Stimulated activated CD8-positive, alpha-beta memory T cell treated with anti-CD3 and anti-CD28 coated beads, Interleukin-15, amount 100 ng/mL, for 4 hours (primary cell): ENCODE measurements around the gene FUBP1.
A peak's percentile ranks its signal among the peaks of the same experiment; 100 is the strongest.
"Not testable (repeated sequence)": the region's sequence is repeated elsewhere in the genome, so short reads cannot be mapped to it uniquely, and the experiment has no call there.

Experiments used
- DNase-seq, 2 donors: peaks; one replicate each; pipeline ENCODE4 v3.0.0-alpha.2; 2020; ENCODE audit warnings: low read depth in 2 of 2

Gene FUBP1

DNA sequence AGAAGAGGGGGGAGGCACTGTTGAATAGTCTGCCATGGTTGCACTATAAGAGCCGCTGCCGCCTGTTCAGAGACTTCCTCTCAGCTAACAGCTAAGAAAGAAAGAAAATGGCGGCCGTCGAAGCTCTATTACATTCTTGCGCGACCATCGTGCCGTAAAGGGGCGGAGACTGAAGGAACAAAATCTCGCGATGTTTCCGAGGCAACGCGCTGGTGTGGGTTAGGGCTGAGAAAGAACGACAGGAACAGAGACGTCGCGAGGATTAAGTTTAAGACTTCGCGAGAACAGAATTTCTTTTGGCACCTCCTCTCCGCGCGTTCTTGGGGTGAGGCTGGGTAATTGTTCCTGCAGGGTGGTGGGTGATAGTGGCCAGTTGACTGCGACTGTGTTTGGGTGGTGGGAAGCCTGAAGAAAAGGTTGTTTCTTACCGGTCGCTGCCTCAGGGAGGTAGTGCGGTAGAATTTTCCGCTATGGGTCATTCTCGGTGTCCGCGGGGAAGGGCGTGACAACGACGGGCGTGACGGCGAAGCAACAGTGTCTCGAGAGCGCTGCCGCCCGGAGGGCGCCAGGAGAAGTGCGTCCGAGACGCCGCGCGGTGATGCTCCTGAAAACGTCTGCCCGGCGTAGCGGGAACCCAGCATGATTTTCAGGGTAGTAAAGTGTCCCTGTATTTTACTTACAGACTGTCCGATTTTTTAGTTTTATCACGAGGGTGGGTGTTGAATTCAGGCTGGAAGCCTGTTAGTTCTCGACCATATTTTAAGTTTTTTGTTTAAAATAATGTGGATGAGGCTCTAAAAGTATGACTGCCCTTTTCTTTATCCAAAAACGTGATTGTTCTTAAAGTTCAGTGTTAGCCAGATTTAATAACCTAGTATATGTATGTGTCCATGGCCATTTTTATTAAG, at the start of gene FUBP1:
FUBP1 (minus strand) TSS at position 104 of the 908 bp plus-strand sequence; CDS start at position 36, 68 bp downstream.
- peak; percentile 84 to 95 for DNase-seq

GRCh38 chr1:78021134-78021533, 42.3 kb upstream of the FUBP1 start:
- not testable (repeated sequence) for DNase-seq

DNA sequence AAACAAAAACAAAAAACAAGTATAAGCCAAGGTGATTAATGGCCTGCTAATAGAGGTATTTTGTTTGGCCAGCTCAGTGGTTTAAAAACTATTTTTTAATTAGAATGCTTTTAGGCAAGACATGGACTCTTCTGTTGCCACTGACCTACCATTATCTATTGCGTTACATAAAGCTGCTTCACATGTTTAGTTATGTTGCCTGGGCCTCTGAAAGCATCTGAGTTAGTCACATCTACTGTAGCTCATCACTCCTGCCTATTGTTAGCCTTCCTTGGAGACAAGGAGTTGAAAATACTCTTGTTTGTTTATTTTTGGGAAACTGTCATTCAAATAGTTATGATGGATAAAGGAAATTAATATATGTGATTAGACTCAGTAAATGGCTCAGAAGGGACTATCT, 40.2 kb upstream of the FUBP1 start:
- DNase-seq = no peak

GRCh38 chr1:78015148-78015547, 36.3 kb upstream of the FUBP1 start:
- no peak for DNase-seq

DNA sequence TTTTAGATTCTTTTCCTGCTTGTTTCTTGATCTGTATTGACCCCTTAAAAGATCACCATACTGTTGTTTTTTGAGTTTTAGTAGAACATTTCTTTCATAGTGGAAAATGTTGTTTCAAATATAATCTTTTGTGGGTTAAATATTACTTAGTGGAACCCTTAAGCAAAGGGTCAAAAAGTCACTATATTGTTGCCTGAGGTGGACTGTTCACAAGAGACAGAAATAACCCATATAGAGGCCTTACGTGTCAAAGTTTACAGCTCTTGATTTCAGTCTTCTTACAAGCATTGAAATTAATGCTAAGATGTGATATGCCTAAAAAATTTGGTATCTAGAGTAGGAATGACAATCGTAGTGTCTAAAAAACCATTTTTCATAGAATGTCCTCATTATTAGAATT, 32.2 kb upstream of the FUBP1 start:
- no peak for DNase-seq

- DNase-seq = no peak
These were observed 31.0 kb upstream of the FUBP1 start for GRCh38 chr1:78009836-78010235.

GRCh38 chr1:78009276-78009675, 30.4 kb upstream of the FUBP1 start:
- DNase-seq = no peak

DNA sequence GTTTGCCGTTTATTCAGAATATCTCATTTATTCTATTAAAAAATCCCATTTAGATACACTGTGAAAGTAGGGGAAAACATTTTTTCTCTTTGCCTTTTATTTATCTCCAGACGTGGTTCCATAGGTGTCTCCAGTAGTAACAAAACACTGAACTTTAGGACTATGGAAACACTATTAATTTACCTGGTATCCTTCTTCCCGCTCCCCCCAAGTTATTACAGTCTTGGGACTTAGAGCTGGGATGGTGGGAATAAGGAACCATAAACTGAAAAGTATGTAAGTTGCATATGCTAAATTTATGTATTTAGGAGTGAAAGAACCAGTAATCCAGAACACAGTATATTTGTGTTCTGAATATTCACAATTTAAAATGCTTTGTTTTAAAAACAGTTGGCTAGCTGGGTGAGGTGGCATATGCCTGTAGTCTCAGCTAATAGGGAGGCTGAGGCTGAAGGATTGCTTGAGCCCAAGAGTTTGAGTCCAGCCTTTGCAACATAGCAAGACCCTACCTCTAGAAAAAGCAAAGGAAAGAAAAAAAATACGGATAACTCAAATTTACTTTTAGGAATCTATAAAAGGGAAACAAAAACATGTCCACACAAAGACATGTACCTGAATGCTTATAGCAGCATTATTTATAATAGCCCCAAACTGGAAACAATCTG, 28.9 kb upstream of the FUBP1 start:
- no peak for DNase-seq

DNA sequence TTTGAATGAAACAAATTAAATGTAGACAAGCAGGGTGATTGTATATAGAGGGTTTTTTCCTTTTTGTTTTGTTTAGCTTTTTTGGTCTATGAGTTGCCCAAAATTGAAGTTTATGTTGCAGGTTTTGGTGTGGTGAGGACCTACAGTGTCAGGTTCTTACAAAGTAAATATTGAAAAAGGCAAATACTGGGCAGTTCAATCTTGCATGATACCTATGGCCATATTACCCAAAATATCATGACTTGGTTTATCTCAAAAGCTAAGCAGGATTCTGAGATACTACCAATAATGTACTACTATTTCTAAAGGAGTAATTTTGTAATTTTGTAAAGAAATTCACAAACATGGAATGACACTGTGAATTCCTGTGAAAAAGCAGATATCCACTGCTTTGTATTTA, 27.6 kb upstream of the FUBP1 start:
- DNase-seq = no peak

DNA sequence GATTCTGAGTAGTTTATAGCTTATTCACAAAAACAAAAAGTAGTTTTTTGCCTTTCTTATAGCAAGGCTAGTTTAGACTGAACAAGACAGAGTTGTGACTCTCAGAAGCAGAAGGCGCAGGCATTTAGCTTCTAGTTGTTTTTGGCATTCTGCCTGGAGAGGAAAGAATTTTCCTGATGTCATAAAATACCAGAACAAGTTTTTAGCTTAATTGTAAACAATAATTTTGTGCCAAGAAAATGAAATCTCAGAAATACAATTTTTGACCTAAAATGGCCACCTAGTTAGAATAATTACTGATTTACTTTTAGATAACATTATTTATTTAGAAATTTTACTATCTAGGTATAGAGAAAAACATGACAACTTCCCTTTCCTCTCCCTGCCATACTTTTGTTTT, 26.9 kb upstream of the FUBP1 start:
- DNase-seq = no peak

DNA sequence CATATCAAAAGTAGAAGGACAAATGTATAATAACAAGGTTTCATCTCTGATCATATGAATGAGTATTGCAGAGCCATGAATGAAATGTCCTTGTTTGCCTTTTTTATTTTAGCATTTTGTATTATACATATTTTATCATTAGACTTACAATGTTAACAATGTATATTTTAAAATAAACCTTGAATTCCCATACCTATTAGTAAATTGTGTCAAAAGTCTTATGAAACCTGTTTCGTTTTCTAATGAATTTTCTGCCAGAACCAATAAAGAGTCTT, 26.5 kb upstream of the FUBP1 start:
- DNase-seq = no peak

DNA sequence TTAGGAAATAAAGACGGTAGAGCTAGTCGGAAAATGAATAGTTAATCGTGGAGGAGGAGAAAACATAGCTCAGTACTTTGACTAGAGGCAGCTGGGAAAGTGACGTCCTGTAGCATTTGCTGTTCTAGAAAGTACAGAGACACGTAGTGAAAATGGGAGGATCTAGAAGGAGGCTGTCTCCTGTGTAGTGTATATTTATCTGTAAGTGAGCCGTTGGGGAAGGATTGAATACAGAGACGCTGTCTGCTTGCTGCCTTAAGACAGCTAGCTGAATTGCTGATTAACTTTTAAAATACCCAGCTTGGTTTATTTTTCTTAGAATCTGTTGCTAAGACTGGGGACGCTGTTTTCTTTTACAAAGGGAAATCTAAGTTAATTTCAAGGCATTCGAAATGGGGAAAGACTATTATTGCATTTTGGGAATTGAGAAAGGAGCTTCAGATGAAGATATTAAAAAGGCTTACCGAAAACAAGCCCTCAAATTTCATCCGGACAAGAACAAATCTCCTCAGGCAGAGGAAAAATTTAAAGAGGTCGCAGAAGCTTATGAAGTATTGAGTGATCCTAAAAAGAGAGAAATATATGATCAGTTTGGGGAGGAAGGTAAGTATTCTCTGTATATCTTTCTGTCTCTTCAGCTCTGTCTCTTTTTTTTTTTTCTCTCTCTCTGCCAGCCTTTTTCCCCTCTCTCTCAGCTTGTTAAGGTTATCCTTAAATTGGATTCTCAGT, 26.0 kb upstream of the FUBP1 start, which contains the start of gene DNAJB4:
DNAJB4 (plus strand) TSS at position 221 of the 729 bp plus-strand sequence; CDS start at position 393, 172 bp downstream.
- peak in 1 of 2 donors; percentile 41 for DNase-seq

DNA sequence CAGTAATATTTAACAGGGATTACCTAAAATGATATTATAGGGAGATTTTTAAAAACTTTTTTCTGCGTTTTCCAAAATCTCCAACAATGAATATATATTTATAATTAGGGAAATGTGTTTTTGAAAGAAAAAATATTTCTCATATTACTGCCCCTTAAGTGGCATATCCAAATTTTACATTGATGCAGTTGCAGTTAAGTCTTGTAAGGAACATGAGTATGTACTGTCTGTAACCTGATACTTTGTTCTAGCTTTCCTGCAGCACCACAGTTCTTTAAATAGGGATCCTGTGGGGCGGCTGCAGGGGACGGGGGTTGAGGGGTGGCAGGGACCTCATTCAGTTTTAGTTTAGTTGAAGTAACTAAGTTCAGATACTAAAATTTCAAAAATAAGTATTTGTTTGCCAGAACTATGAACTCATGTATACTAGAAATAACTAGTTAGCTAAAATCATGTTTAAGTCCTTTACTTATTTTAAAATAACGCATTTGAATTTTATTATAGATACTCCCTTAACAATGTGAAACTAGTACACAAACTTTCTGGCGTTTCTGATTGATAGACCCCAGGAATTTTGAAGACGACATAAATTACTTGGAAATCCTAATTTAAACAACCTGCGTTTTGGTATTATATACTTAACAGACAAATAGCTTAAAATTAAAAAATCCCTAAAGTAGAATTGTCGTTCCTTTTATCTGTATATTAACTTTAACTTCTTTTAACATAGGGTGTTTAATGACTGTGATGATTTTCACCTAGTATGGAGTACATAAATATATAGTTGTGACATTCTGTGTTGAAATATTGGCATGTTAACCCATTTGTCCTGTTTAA, 25.2 kb upstream of the FUBP1 start:
- DNase-seq = no peak

DNA sequence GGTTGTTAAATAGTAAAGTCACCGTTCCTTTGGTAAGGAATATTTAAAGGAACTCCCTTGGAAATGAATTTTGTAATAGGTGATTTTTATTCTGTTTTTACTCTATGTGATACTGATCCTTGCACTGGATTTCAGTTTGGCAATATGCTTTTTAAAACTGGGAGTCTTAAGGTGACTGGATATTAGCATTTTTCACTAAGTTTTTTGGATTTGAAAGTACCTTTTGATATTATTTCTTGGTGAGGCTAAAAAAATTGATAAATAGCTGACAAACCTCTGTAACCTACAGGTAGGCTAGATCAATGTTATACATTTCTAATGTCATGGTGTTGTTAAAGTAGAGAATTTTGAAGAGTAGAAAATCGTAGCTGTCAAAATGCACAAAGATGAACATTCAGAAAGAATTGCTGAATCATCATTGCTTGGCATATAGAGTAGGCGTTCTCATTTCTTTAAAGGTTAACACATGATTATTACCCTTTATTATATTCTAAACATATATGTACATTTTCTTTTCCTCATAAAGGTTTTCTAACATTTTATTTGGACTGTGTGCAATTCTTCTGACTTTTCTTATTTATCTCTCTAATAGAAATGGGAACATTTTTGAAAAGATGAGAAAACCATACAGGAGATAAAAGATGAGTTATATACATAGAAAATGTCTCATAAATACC, 24.3 kb upstream of the FUBP1 start:
- DNase-seq = no peak

DNA sequence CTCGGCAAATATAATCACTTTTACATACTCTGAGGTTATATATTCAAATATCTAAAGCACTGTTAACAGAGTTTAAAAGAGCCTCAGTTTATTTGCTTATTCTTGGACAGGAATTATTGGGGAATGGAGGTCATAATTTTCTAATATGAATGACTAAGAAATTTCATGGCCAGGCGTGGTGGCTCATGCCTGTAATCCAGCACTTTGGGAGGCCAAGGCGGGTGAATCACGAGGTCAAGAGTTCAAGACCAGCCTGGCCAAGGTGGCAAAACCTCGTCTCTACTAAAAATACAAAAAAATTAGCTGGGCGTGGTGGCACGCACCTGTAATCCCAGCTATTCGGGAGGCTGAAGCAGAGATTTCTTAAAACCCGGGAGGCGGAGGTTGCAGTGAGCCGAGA, 21.7 kb upstream of the FUBP1 start:
- DNase-seq = not testable (repeated sequence)

GRCh38 chr1:77996734-77997133, 17.9 kb upstream of the FUBP1 start:
- DNase-seq = no peak

- no peak for DNase-seq
These were observed 15.3 kb upstream of the FUBP1 start for GRCh38 chr1:77994117-77994705.

DNA sequence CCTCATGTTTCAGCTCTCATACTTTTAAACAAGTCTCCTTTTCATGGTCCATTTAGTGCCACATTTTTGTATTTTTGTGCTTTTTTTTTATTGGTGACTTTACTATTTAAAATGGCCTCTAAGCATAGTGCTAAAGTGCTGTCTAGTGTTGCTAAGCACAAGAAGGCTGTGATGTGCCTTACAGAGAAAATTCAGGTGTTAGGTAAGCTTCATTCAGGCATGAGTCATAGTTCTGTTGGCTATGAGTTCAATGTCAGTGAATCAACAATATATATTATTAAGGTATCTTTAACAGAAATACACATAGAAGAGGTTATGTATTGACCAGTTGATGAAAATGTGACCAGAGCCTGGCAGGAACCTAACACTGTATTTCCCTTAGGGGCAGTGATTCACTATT, 12.8 kb upstream of the FUBP1 start:
- DNase-seq = no peak

GRCh38 chr1:77990629-77991204, 11.8 kb upstream of the FUBP1 start:
- DNase-seq = no peak

DNA sequence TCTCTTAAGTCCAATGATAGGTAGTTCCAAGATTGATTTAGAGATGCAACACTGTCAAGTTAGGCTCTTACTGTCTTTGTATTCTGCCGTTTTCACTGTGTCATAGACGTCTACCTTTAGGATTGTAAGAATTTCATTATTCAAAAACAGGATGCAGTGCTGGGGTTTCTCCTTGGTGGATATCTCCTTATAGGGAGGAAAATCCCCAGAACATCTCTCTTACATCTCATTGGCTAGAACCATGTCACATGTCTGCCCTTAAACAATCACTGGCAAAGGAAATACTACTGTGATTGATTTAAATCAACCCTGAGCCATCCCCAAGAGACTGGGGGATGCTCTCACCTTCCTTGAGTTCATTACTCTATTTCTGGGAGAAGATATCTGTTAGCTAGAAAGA, 10.9 kb upstream of the FUBP1 start:
- DNase-seq = no peak
